HK-2 (cell line): ENCODE measurements around the gene SPIN1.

Experiments used
- DNase-seq: peaks from one replicate; pipeline ENCODE4 v3.0.0-alpha.2; 2018; ENCODE audit not compliant: unreplicated experiment

Gene SPIN1

DNA sequence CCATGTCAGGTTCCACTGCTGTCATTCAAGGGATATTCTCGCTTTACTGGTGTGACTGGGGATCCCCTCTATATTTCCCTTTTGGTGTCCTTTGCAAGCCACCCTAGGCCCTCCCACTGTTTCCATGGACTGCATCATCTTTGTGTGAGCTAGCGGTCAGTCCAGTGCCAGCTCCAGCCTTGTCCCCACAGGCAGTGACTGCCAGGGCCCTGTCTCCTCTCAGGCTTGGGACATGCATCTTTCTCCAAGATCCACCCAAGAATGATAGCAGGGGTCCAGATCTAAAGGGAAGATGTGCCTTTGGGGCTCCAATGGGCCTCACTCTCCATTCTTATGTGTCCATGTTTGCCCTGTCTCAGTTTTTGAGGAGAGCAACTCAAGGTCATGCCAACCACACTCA lies 109.0 kb downstream of the SPIN1 start:
- no peak for DNase-seq

GRCh38 chr9:88498880-88499279 lies 110.6 kb downstream of the SPIN1 start:
- DNase-seq, result no peak

- DNase-seq, result no peak
Observed at GRCh38 chr9:88501086-88501485, 112.8 kb downstream of the SPIN1 start.

DNA sequence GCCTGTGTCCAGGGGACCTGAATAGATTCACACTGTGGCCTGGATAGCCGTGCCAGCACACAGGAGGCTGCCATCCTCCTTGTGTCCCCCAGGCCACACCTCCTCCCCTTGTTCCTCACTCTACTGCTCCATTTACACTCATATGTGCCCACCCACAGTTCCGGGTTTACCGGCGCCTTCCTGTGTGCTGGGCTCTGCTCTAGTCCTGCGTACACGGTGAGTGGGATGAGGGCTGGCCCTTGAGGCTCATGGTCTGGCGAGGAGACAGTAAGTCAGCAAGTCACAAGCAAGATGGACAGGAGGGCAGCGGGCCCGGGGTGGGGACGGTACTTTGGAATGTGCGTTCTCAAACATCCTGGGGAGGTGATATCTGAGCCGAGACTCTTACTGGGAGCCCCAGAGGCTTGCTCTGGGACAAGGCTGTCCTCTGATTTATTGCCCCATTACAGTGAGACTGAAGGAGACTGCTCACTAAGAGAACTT lies 114.3 kb downstream of the SPIN1 start:
- no peak for DNase-seq

- no peak for DNase-seq
Observed at GRCh38 chr9:88503081-88503844, 115.0 kb downstream of the SPIN1 start.

DNA sequence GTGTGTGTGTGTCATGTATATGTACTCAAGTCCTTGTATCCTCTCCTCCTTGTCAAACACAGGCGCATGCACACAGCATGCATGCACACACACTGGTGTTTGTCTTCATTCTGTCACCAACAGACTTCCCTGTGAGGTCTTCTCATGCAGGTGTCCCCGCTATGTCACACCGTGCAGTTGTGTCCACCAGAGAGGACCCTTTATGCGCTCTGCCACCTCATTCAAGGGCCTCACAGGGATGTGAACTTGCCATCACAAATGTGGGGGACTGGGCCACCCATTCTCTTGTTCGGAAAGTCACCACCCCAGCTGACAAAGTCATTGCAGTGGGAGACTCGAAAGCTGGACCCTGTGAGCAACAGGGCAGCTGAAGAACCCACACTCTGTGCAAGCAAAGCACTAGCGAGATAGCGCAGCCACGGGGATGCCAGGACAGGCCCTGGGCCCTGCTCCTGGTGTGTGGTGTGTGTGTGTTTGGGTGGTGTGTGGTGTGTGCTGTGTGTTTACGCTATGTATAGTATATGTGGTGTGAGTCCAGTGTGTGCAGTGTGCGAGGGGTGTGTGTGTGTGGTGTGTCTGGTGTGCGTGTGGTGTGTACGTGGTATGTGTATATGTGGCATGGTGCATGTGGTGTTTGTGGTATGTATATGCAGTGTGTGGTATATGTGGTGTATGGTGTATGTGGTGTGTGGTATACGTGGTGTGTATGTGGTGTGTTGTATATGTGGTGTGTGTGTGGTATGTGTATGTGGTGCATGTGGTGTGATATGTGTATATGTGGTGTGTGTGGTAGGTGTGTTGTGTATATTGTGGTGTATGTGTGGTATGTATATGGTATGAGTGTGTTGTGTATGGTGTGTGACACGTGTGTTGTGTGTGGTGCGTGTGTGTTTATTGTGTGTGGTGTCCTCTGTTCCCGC lies 115.9 kb downstream of the SPIN1 start:
- DNase-seq, result no peak

- no peak for DNase-seq
Observed at GRCh38 chr9:88508326-88508725, 120.1 kb downstream of the SPIN1 start.

GRCh38 chr9:88511906-88512305 lies 123.7 kb downstream of the SPIN1 start:
- DNase-seq, result no peak

DNA sequence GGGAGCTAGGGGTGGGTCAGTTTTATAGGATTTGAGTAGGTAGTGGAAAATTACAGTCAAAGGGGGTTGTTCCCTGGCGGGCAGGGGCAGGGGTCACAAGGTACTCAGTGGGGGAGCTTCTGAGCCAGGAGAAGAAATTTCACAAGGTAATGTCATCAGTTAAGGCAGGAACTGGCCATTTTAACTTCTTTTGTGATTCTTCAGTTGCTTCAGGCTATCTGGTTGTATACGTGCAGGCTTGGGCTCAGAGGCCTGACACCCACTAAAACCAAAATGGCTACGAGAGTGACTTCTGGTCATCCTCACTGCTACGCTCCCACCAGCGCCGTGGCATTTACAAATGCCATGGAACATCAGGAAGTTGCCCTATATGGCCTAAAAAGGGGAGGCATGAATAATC lies 126.0 kb downstream of the SPIN1 start:
- DNase-seq, result no peak

- DNase-seq, result no peak
Observed at GRCh38 chr9:88521308-88521707, 133.1 kb downstream of the SPIN1 start.

DNA sequence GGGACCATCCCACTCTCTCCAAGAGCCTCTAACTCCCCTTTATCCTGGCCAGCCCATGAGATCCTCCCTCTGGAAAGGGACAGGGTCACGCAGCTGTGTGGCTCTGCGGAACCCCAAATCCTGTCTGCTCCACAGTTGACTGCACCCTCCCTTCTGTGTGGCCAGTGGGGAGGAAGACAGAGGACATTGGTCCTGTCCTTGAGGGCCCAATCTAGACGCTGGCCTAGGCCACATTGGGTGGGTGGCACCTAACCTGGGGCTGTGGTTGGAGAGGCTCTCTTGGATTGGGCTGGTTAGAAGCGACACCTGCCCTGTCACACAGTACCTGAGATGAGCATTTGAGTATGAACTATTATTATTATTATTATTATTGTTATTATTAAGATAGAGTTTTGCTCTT lies 134.1 kb downstream of the SPIN1 start:
- DNase-seq, result no peak

- peak; percentile 69 for DNase-seq
Observed at GRCh38 chr9:88523056-88523455, 134.8 kb downstream of the SPIN1 start.

GRCh38 chr9:88524911-88525310 lies 136.7 kb downstream of the SPIN1 start:
- no peak for DNase-seq

- DNase-seq, result no peak
Observed at GRCh38 chr9:88527618-88528017, 139.4 kb downstream of the SPIN1 start.
